K562 (cell line): ENCODE measurements around the gene OR13J1. TPM values are rescaled to one million over a fixed set of nuclear protein-coding genes. Genes with fewer than 3 reads are reported as not detected.

Experiments
- ATAC-seq: fragments of 200-7000 bp; cut with Tn5 transposase; 3 replicates; pipeline ENCODE4 v1.9.1; 2020; ENCODE audit warnings: moderate library complexity
- BruUV-seq: library from RNA; stranded (reverse); fragments of 400-500 nt; replicated peaks from 2 replicates; lab custom pipeline; 2021; lab: Mats Ljungman, UMichigan
- CTCF ChIA-PET: fragments of 300-600 bp; formaldehyde crosslinking; extraction: SDS; loops from one replicate; lab custom pipeline; 2021; ENCODE audit warnings: low intra/inter-chr PET ratio; lab: Yijun Ruan, JAX
- POLR2A ChIA-PET: fragments of 300-600, 350-650 bp; sonication (Branson Sonifier 250); formaldehyde crosslinking; extraction: SDS; loops from one replicate; lab custom pipeline; 2021; ENCODE audit warnings: antibody characterized with exemption, inconsistent platforms; lab: Yijun Ruan, JAX
- DNase-seq, 4 experiments: peaks; one replicate each; pipeline versions ENCODE4 v3.0.0 to v3.0.0-alpha.2; 2011 to 2018; ENCODE audit warnings: low spot score in 3 of 4, mixed read lengths in 3 of 4; ENCODE audit errors: extremely low read depth in 1 of 4
- FAIRE-seq: peaks from 2 replicates; lab custom pipeline; 2011; peaks lifted over from hg19 to GRCh38; lab: Jason Lieb, UNC
- H2AFZ ChIP-seq: 2 replicates; pipeline ENCODE4 v1.6.0; 2011; ENCODE audit warnings: low read depth, low read length, control low read depth, inconsistent platforms
- H3K27ac ChIP-seq: fragments of 200-600 bp; 3 replicates; pipeline ENCODE4 v1.8.0; 2011; ENCODE audit warnings: low read depth, mild to moderate bottlenecking, control low read depth, inconsistent platforms, low read length, moderate library complexity, mixed read lengths; ENCODE audit errors: extremely low read depth
- H3K27me3 ChIP-seq, 2 experiments: fragments of 300-600 bp in 1 of 2; 2 replicates in 1 of 2; 3 replicates in 1 of 2; pipeline versions ENCODE4 v1.6.0 to v1.8.0; 2011; ENCODE audit warnings: inconsistent platforms in 2 of 2, low read length in 2 of 2, mild to moderate bottlenecking in 1 of 2, mixed read lengths in 1 of 2, moderate library complexity in 1 of 2; ENCODE audit not compliant: control insufficient read depth in 2 of 2, insufficient read depth in 2 of 2
- H3K36me3 ChIP-seq: fragments of 300-600 bp; 3 replicates; pipeline ENCODE4 v1.8.0; 2011; ENCODE audit warnings: mild to moderate bottlenecking, low read length, inconsistent platforms; ENCODE audit not compliant: control insufficient read depth, insufficient read depth
- H3K4me1 ChIP-seq, 2 experiments: fragments of 200-600 bp in 1 of 2; replicated peaks in 1 of 2; 2 replicates in 1 of 2; 3 replicates in 1 of 2; pipeline versions ENCODE4 v1.5.1 to v1.8.0; 2011; ENCODE audit warnings: inconsistent platforms in 2 of 2, low read length in 2 of 2, mild to moderate bottlenecking in 1 of 2, mixed read lengths in 1 of 2, moderate library complexity in 1 of 2; ENCODE audit not compliant: control insufficient read depth in 2 of 2, insufficient read depth in 2 of 2
- H3K4me2 ChIP-seq: 2 replicates; pipeline ENCODE4 v1.6.1; 2011; ENCODE audit warnings: low read length, control low read depth, inconsistent platforms, mixed read lengths; ENCODE audit not compliant: insufficient read depth
- H3K4me3 ChIP-seq: fragments of 200-600 bp; sonication (generic), shearing (Covaris generic); 2 replicates; pipeline ENCODE4 v1.5.1; 2016; ENCODE audit warnings: control low read depth, inconsistent platforms
- H3K79me2 ChIP-seq: fragments of 200-600 bp; 3 replicates; pipeline ENCODE4 v1.8.0; 2011; ENCODE audit warnings: low read length, inconsistent platforms; ENCODE audit not compliant: control insufficient read depth, insufficient read depth
- H3K9ac ChIP-seq, 2 experiments: 2 replicates each; pipeline versions ENCODE4 v1.6.0 to v1.6.1; 2011; ENCODE audit warnings: low read depth in 2 of 2, low read length in 2 of 2, control low read depth in 1 of 2, inconsistent platforms in 1 of 2, mild to moderate bottlenecking in 1 of 2, mixed read lengths in 1 of 2; ENCODE audit not compliant: insufficient read depth in 1 of 2
- H3K9me1 ChIP-seq: one replicate; pipeline ENCODE4 v1.6.0; 2011; ENCODE audit warnings: inconsistent platforms, mild to moderate bottlenecking, low read length, moderate library complexity; ENCODE audit not compliant: control insufficient read depth, insufficient read depth
- H3K9me3 ChIP-seq: replicated peaks from 2 replicates; pipeline ENCODE4 v1.5.1; 2011; ENCODE audit warnings: low read depth, low read length, inconsistent platforms; ENCODE audit not compliant: control insufficient read depth, insufficient read depth
- H4K20me1 ChIP-seq: replicated peaks from 2 replicates; pipeline ENCODE4 v1.6.1; 2011; ENCODE audit warnings: low read length, inconsistent platforms, mixed read lengths; ENCODE audit not compliant: control insufficient read depth, insufficient read depth
- CTCF ChIP-seq, 3 experiments: IDR thresholded peaks in 2 of 3; conservative IDR thresholded peaks in 1 of 3; 2 replicates each; pipeline ENCODE4 v1.5.1; 2011 to 2012; ENCODE audit warnings: low read length in 3 of 3, mild to moderate bottlenecking in 3 of 3, control low read depth in 2 of 3, improper control_type of control experiment in 1 of 3, inconsistent platforms in 1 of 3, low read depth in 1 of 3, mixed read lengths in 1 of 3, moderate library complexity in 1 of 3; ENCODE audit not compliant: insufficient read depth in 2 of 3
- ID3 ChIP-seq, 2 experiments: fragments of 250-450 bp in 1 of 2; fragments of 450-650 bp in 1 of 2; sonication (Bioruptor Pico) in 1 of 2; IDR thresholded peaks; 2 replicates each; pipeline versions ENCODE4 v1.6.1 to v1.8.0; 2016 to 2021; ENCODE audit warnings: mild to moderate bottlenecking in 2 of 2, moderate library complexity in 2 of 2, missing compliant biosample characterization in 1 of 2, missing genetic modification characterization in 1 of 2
- RAD21 ChIP-seq, 2 experiments: fragments of 250-450 bp in 1 of 2; fragments of 450-650 bp in 1 of 2; sonication (Bioruptor Pico) in 1 of 2; formaldehyde crosslinking in 1 of 2; IDR thresholded peaks in 1 of 2; conservative IDR thresholded peaks in 1 of 2; 2 replicates each; pipeline versions ENCODE4 v1.4.0 to v1.8.0; 2020 to 2022; ENCODE audit warnings: mild to moderate bottlenecking in 2 of 2, moderate library complexity in 1 of 2
- STAG1 ChIP-seq: sonication (generic); formaldehyde crosslinking; IDR thresholded peaks from 2 replicates; pipeline ENCODE4 v1.5.0; 2020; ENCODE audit warnings: missing genetic modification reagents, borderline replicate concordance
- ZNF175 ChIP-seq: fragments of 200-800 bp; sonication (Bioruptor generic); IDR thresholded peaks from 2 replicates; pipeline ENCODE4 v1.6.1; 2016; ENCODE audit warnings: low read depth, mild to moderate bottlenecking, missing genetic modification characterization, missing compliant biosample characterization
- WGBS: fragments of 100-300 bp; shearing (Covaris generic); methylation state at CpG from one replicate; pipeline ENCODE4 v1.1.6; 2016; ENCODE audit warnings: low coverage, mixed read lengths; ENCODE audit not compliant: insufficient coverage; ENCODE audit errors: missing lambda C conversion rate; 5-methylcytosine and 5-hydroxymethylcytosine counted together
- in situ Hi-C: fragments of 300-500 bp; cut with MboI; formaldehyde crosslinking; loops from 4 replicates; pipeline ENCODE4 v1.15.0; 2018; ENCODE audit warnings: inconsistent platforms, mixed read lengths
- intact Hi-C: fragments of 100-400 bp; cut with micrococcal nuclease; formaldehyde crosslinking; loops from 2 replicates; pipeline ENCODE4 v1.14.2; 2022
- polyA plus RNA-seq, 8 experiments: library from polyadenylated mRNA; depleted of rRNA in 4 of 8; stranded (reverse) in 5 of 8; unstranded in 3 of 8; fragments of >200 nt; fragmentation: Nextera tagmentation in 2 of 8; fragmentation: Illumina TruSeq in 1 of 8; extraction: Ambion mirVana in 2 of 8; extraction: Trizol in 1 of 8; gene quantifications; 2 replicates each; pipeline versions ENCODE4 v1.2.1 to v1.2.3, GENCODE V29; 2011 to 2014; ENCODE audit warnings: inconsistent platforms in 1 of 8, missing spikeins in 1 of 8
- total RNA-seq, 7 experiments: library from RNA; depleted of rRNA in 6 of 7; stranded (reverse); fragments of >200 nt in 6 of 7; fragmentation: Illumina TruSeq in 2 of 7; extraction: Trizol in 2 of 7; gene quantifications; 2 replicates each; pipeline versions ENCODE4 v1.2.1 to v1.2.3, GENCODE V29; 2011 to 2021; ENCODE audit warnings: low replicate concordance in 1 of 7

The OR13J1 gene
- total and polyA plus RNA-seq, 9 of the 15 experiments (the other 6 are each of a cell fraction or from before 2014, with no cell fraction given) = not detected

GRCh38 chr9:35835216-35835632 is 35.0 kb downstream of the OR13J1 start:
- CTCF ChIA-PET = no interaction called here
- peak; percentile 83 for ATAC-seq
- Histone ChIP-seq H3K9ac (no peak overlapping the region), H3K79me2 (no peaks in the 10 kb centered on the region), H3K9me3 (no peaks in the 10 kb centered on the region), H3K4me3 (no peak overlapping the region), H3K4me1 (peaks cover 6 to 7% of the 10 kb centered on the region in 2 experiments; a peak in 3 of 5 replicates), H4K20me1 (no peaks in the 10 kb centered on the region), H3K4me2 (no peak overlapping the region), H3K27ac (no peak overlapping the region), H3K27me3 (peaks cover 0 to 15% of the 10 kb centered on the region in 2 experiments; a peak in 2 of 5 replicates), H2AFZ (no peak overlapping the region), H3K36me3 (no peaks in the 10 kb centered on the region)
- POLR2A ChIA-PET = interaction anchor here (0.6 kb wide), 1 partner anchor 75 kb away, joined by 3 read pairs; no protein-coding TSS in a partner anchor
- BruUV-seq = no TSS peak
- 75% methylated on average over 3 of the region's 3 CpGs for WGBS
- peak; percentile 22 to 32 (median 30) for DNase-seq
- intact Hi-C loops (no loop called here), in situ Hi-C loops (no loop called here)
- no peak for FAIRE-seq
- TF ChIP-seq ZNF175 (CRISPR knock-in tag) (0 out of 2 replicates have a peak, but pooled peaks have one; percentile 8), CTCF (IDR thresholded peaks at IDR 0.05 in 2 of 3, conservative IDR thresholded peaks at IDR 0.05 in 1 of 3; ENCODE audit: insufficient read depth in 2 of 3, low read depth in 1 of 3, low read length in 3 of 3) (peak; percentile 47 to 55 (median 47); a peak in 5 of 6 replicates), STAG1 (CRISPR knock-in tag) (no peak), ID3 (CRISPR knock-in tag; IDR thresholded peaks at IDR 0.05) (no peak), ID3 (tag; IDR thresholded peaks at IDR 0.05) (no peak), RAD21 (CRISPR knock-in tag; conservative IDR thresholded peaks at IDR 0.05 in 1 of 2, IDR thresholded peaks at IDR 0.05 in 1 of 2) (peak in 1 of 2 experiments; percentile 41; a peak in 2 of 4 replicates)
- TF ChIP-seq, all 486 proteins: peak for 3
- no peaks in the 10 kb centered on the region for H3K9me1 ChIP-seq
